Pons (tissue), 1 donor: Measurements from ENCODE around the gene MEF2C.
A peak's percentile ranks its signal among the peaks of the same experiment; 100 is the strongest.

Source experiments
- DNase-seq: peaks from one replicate; pipeline ENCODE4 v3.0.0-alpha.2; 2016; ENCODE audit warnings: low spot score

Gene MEF2C

GRCh38 chr5:88674356-88675167, 208.4 kb downstream of the MEF2C start:
- peak; percentile 72 for DNase-seq

GRCh38 chr5:88673253-88674105, 209.5 kb downstream of the MEF2C start:
- DNase-seq, result peak; percentile 98

GRCh38 chr5:88672644-88673252, 210.2 kb downstream of the MEF2C start:
- peak; percentile 29 for DNase-seq

- peak; percentile 67 for DNase-seq
These were observed 211.2 kb downstream of the MEF2C start for GRCh38 chr5:88671505-88672499.

- DNase-seq, result peak; percentile 44
These were observed 211.9 kb downstream of the MEF2C start for GRCh38 chr5:88671106-88671504.

- DNase-seq, result no peak
These were observed 212.5 kb downstream of the MEF2C start for GRCh38 chr5:88670461-88670860.

- DNase-seq, result peak; percentile 53
These were observed 213.5 kb downstream of the MEF2C start for GRCh38 chr5:88669371-88670050.

- DNase-seq, result peak; percentile 67
These were observed 215.3 kb downstream of the MEF2C start for GRCh38 chr5:88667496-88668201.
